GM23338 (cell line): ENCODE results near the gene CGB2. TPM values are rescaled to one million over a fixed set of nuclear protein-coding genes. Genes with fewer than 3 reads are reported as not detected.

Source experiments
- ATAC-seq: fragments of 200-7000 bp; cut with Tn5 transposase; 3 replicates; pipeline ENCODE4 v1.9.1; 2020
- DNase-seq: peaks from one replicate; pipeline ENCODE4 v3.0.0-alpha.2; 2015; ENCODE audit warnings: low spot score
- H2AFZ ChIP-seq: fragments of 200-600 bp; sonication (generic); 2 replicates; pipeline ENCODE4 v1.8.0; 2016; ENCODE audit warnings: antibody characterized with exemption, mild to moderate bottlenecking, moderate library complexity
- H3F3A ChIP-seq: fragments of 200-600 bp; sonication (generic); replicated peaks from 2 replicates; pipeline ENCODE4 v1.8.0; 2017; ENCODE audit warnings: antibody characterized with exemption, mixed run types, low read depth
- H3K27ac ChIP-seq: fragments of 200-600 bp; sonication (generic); 2 replicates; pipeline ENCODE4 v1.6.1; 2016; ENCODE audit warnings: low read depth
- H3K27me3 ChIP-seq: fragments of 200-600 bp; sonication (generic); 2 replicates; pipeline ENCODE4 v1.8.0; 2016; ENCODE audit warnings: mild to moderate bottlenecking, mixed run types, moderate library complexity; ENCODE audit not compliant: insufficient read depth
- H3K36me3 ChIP-seq: fragments of 200-600 bp; sonication (generic); 2 replicates; pipeline ENCODE4 v1.8.0; 2016; ENCODE audit warnings: mild to moderate bottlenecking; ENCODE audit not compliant: insufficient read depth
- H3K4me1 ChIP-seq: fragments of 200-600 bp; sonication (generic); 2 replicates; pipeline ENCODE4 v1.8.0; 2016; ENCODE audit warnings: mild to moderate bottlenecking, moderate library complexity; ENCODE audit not compliant: insufficient read depth
- H3K4me2 ChIP-seq: fragments of 200-600 bp; sonication (generic); 2 replicates; pipeline ENCODE4 v1.7.1; 2017; ENCODE audit warnings: mixed run types
- H3K4me3 ChIP-seq: fragments of 200-600 bp; sonication (generic); 2 replicates; pipeline ENCODE4 v1.6.1; 2016; ENCODE audit warnings: mixed run types
- H3K79me2 ChIP-seq: fragments of 200-600 bp; sonication (generic); replicated peaks from 2 replicates; pipeline ENCODE4 v1.8.0; 2017; ENCODE audit warnings: mild to moderate bottlenecking; ENCODE audit not compliant: insufficient read depth
- H3K9me2 ChIP-seq: fragments of 200-600 bp; sonication (generic); 2 replicates; pipeline ENCODE4 v1.8.0; 2017; ENCODE audit not compliant: insufficient read depth
- H4K20me1 ChIP-seq: fragments of 200-600 bp; sonication (generic); replicated peaks from 2 replicates; pipeline ENCODE4 v1.8.0; 2017; ENCODE audit warnings: mild to moderate bottlenecking; ENCODE audit not compliant: insufficient read depth
- H3K27ac Mint-ChIP-seq: 2 replicates; pipeline ENCODE4 v1.8.0; 2020; ENCODE audit warnings: inconsistent platforms, mild to moderate bottlenecking, moderate library complexity, mixed read lengths
- H3K27me3 Mint-ChIP-seq: 3 replicates; pipeline ENCODE4 v1.8.0; 2022; ENCODE audit warnings: low read depth, mild to moderate bottlenecking, moderate library complexity, mixed read lengths, inconsistent platforms; ENCODE audit not compliant: insufficient read depth, poor library complexity
- H3K36me3 Mint-ChIP-seq: 3 replicates; pipeline ENCODE4 v1.8.0; 2021; ENCODE audit warnings: low read depth, mild to moderate bottlenecking, inconsistent platforms, moderate library complexity, mixed read lengths
- H3K4me1 Mint-ChIP-seq: 3 replicates; pipeline ENCODE4 v1.8.0; 2020; ENCODE audit warnings: mild to moderate bottlenecking, inconsistent platforms, mixed read lengths
- H3K4me3 Mint-ChIP-seq: 3 replicates; pipeline ENCODE4 v1.8.0; 2021; ENCODE audit warnings: moderate library complexity, mild to moderate bottlenecking, inconsistent platforms, mixed read lengths
- H3K9me3 Mint-ChIP-seq: 3 replicates; pipeline ENCODE4 v1.8.0; 2020; ENCODE audit warnings: moderate library complexity, mild to moderate bottlenecking, inconsistent platforms, mixed read lengths
- CREB1 ChIP-seq: fragments of 250-450 bp; sonication (Bioruptor Pico); IDR thresholded peaks from 2 replicates; pipeline ENCODE4 v1.5.0; 2020; ENCODE audit warnings: low read depth, mild to moderate bottlenecking, moderate library complexity
- CTCF ChIP-seq, 2 experiments: fragments of 200-600 bp in 1 of 2; sonication (generic) in 1 of 2; conservative IDR thresholded peaks; 2 replicates each; pipeline versions ENCODE4 v1.5.1 to v1.6.1; 2016 to 2017; ENCODE audit warnings: antibody characterized with exemption in 2 of 2, low read depth in 2 of 2, mild to moderate bottlenecking in 2 of 2, moderate library complexity in 1 of 2
- EZH2 ChIP-seq: fragments of 200-600 bp; sonication (generic); IDR thresholded peaks from one replicate; pipeline ENCODE4 v1.8.0; 2017; ENCODE audit warnings: antibody characterized with exemption, mild to moderate bottlenecking, low read depth; ENCODE audit not compliant: unreplicated experiment
- EZH2phosphoT487 ChIP-seq: fragments of 200-600 bp; sonication (generic); IDR thresholded peaks from one replicate; pipeline ENCODE4 v1.8.1; 2018; ENCODE audit warnings: antibody characterized with exemption; ENCODE audit not compliant: unreplicated experiment
- JUNB ChIP-seq: IDR thresholded peaks from one replicate; pipeline ENCODE4 v1.6.1; 2016; ENCODE audit warnings: antibody characterized with exemption; ENCODE audit not compliant: unreplicated experiment
- NANOG ChIP-seq: IDR thresholded peaks from 2 replicates; pipeline ENCODE4 v1.6.1; 2016; ENCODE audit warnings: antibody characterized with exemption, borderline replicate concordance
- POLR2AphosphoS5 ChIP-seq: IDR thresholded peaks from 2 replicates; pipeline ENCODE4 v1.6.1; 2016; ENCODE audit warnings: antibody characterized with exemption, low read depth
- STAT1 ChIP-seq: IDR thresholded peaks from one replicate; pipeline ENCODE4 v1.6.1; 2016; ENCODE audit warnings: antibody characterized with exemption; ENCODE audit not compliant: unreplicated experiment
- ZNF114 ChIP-seq: fragments of 250-450 bp; sonication (Bioruptor Pico); IDR thresholded peaks from 2 replicates; pipeline ENCODE4 v1.5.0; 2020; ENCODE audit warnings: mild to moderate bottlenecking, moderate library complexity
- ZNF331 ChIP-seq: fragments of 250-450 bp; sonication (Bioruptor Pico); IDR thresholded peaks from 2 replicates; pipeline ENCODE4 v1.5.0; 2020; ENCODE audit warnings: low read depth, mild to moderate bottlenecking, moderate library complexity
- polyA plus RNA-seq: library from polyadenylated mRNA; unstranded; fragments of >200 nt; fragmentation: Nextera tagmentation; extraction: Ambion mirVana; gene quantifications from 2 replicates; pipeline ENCODE4 v1.2.1, GENCODE V29; 2016
- total RNA-seq: library from RNA; depleted of rRNA; stranded (reverse); fragments of >200 nt; shearing (Covaris generic); gene quantifications from 2 replicates; pipeline ENCODE4 v1.2.3, GENCODE V29; 2014
- TF ChIP-seq, protein P1 (sequence below): IDR thresholded peaks from 2 replicates; pipeline ENCODE4 v1.6.1; 2016; ENCODE audit warnings: antibody characterized with exemption
- TF ChIP-seq, protein P2 (sequence below): IDR thresholded peaks from one replicate; pipeline ENCODE4 v1.6.1; 2018; ENCODE audit warnings: antibody characterized with exemption; ENCODE audit not compliant: unreplicated experiment

CGB2 gene
- total and polyA plus RNA-seq, 2 experiments from 2014 or later = 0.57 TPM; not detected in 1

- TF ChIP-seq EZH2phosphoT487 (no peak), CREB1 (CRISPR knock-in tag) (no peak)
Measured at GRCh38 chr19:49011194-49011593, 20.5 kb upstream of the CGB2 start (continued).

DNA sequence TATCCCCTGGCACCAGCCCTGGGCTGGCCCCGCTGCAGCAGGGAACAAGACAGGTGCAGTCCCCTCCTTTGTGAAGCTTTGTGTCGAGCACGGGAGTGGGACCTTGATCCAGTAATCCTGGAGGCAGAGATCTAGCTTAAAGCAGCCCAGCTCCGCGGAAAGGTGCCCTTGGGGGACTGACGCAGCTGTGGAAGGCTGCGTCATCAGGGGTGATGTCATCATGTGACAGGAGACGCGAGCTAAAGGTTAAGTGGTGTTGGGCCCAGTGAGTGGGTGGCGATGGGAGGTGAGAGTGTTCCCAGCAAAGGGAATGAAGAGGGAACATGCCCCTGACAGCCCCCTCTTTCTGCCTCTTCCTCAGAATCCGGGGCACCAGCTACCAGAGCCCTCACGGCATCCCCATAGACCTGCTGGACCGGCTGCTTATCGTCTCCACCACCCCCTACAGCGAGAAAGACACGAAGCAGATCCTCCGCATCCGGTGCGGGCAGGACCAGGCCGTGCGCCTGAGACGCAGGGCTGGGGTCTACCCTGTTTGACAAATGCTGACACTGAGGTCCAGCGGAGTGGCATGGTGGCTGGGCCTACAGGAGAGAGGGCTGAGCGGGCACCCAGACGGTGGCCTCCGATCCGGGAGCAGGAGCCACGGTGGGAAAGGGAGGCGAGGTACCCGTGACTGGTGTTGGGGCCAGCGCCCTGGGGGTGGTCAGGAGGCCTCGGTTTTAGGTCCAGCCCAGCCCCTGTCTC is 17.4 kb upstream of the CGB2 start:
- DNase-seq = no peak
- H3K4me1 ChIP-seq = peaks cover 4% of the 10 kb centered on the region; the same call in 1 of the 2 replicates
- no peak for ATAC-seq
- no peak overlapping the region for H3K4me2 ChIP-seq
- 0 out of 2 replicates have a peak, but pooled peaks cover 3% of the 10 kb centered on the region for H3F3A ChIP-seq
- Mint-ChIP-seq H3K9me3 (peaks cover 3% of the 10 kb centered on the region; the same call in 1 of the 3 replicates), H3K27me3 (peaks cover 22% of the 10 kb centered on the region), H3K36me3 (peaks cover 52% of the 10 kb centered on the region), H3K4me1 (peaks cover 9% of the 10 kb centered on the region), H3K27ac (no peak overlapping the region), H3K4me3 (no peak overlapping the region)
- no peak overlapping the region for H2AFZ ChIP-seq
- no peaks in the 10 kb centered on the region for H3K79me2 ChIP-seq
- H3K9me2 ChIP-seq = no peaks in the 10 kb centered on the region
- no peak overlapping the region for H3K27ac ChIP-seq
- H3K4me3 ChIP-seq = no peak overlapping the region
- no peaks in the 10 kb centered on the region; the same call in 1 of the 2 replicates for H4K20me1 ChIP-seq
- H3K27me3 ChIP-seq = peaks cover 13% of the 10 kb centered on the region
- H3K36me3 ChIP-seq = no peaks in the 10 kb centered on the region
- TF ChIP-seq STAT1 (no peak), EZH2phosphoT487 (no peak), EZH2 (no peak), NANOG (no peak), ZNF114 (CRISPR knock-in tag) (no peak), ZNF331 (CRISPR knock-in tag) (no peak), CTCF (conservative IDR thresholded peaks at IDR 0.05; ENCODE audit: low read depth in 2 of 2) (no peak), CREB1 (CRISPR knock-in tag) (no peak), POLR2AphosphoS5 (no peak), JUNB (no peak)
- TF ChIP-seq, protein P1, sequence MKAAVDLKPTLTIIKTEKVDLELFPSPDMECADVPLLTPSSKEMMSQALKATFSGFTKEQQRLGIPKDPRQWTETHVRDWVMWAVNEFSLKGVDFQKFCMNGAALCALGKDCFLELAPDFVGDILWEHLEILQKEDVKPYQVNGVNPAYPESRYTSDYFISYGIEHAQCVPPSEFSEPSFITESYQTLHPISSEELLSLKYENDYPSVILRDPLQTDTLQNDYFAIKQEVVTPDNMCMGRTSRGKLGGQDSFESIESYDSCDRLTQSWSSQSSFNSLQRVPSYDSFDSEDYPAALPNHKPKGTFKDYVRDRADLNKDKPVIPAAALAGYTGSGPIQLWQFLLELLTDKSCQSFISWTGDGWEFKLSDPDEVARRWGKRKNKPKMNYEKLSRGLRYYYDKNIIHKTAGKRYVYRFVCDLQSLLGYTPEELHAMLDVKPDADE = no peak
- TF ChIP-seq, protein P2, sequence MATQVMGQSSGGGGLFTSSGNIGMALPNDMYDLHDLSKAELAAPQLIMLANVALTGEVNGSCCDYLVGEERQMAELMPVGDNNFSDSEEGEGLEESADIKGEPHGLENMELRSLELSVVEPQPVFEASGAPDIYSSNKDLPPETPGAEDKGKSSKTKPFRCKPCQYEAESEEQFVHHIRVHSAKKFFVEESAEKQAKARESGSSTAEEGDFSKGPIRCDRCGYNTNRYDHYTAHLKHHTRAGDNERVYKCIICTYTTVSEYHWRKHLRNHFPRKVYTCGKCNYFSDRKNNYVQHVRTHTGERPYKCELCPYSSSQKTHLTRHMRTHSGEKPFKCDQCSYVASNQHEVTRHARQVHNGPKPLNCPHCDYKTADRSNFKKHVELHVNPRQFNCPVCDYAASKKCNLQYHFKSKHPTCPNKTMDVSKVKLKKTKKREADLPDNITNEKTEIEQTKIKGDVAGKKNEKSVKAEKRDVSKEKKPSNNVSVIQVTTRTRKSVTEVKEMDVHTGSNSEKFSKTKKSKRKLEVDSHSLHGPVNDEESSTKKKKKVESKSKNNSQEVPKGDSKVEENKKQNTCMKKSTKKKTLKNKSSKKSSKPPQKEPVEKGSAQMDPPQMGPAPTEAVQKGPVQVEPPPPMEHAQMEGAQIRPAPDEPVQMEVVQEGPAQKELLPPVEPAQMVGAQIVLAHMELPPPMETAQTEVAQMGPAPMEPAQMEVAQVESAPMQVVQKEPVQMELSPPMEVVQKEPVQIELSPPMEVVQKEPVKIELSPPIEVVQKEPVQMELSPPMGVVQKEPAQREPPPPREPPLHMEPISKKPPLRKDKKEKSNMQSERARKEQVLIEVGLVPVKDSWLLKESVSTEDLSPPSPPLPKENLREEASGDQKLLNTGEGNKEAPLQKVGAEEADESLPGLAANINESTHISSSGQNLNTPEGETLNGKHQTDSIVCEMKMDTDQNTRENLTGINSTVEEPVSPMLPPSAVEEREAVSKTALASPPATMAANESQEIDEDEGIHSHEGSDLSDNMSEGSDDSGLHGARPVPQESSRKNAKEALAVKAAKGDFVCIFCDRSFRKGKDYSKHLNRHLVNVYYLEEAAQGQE = no peak
